HG03565 (cell line): Measurements from ENCODE around the gene PSMB9.
"Not testable (repeated sequence)": the region's sequence is repeated elsewhere in the genome, so short reads cannot be mapped to it uniquely, and the experiment has no call there.

Source experiments
- ATAC-seq: cut with Tn5 transposase; IDR thresholded peaks from one replicate; pipeline ENCODE4 v1.9.1; 2021; ENCODE audit warnings: mild to moderate bottlenecking, moderate library complexity; ENCODE audit not compliant: unreplicated experiment

Gene PSMB9

DNA sequence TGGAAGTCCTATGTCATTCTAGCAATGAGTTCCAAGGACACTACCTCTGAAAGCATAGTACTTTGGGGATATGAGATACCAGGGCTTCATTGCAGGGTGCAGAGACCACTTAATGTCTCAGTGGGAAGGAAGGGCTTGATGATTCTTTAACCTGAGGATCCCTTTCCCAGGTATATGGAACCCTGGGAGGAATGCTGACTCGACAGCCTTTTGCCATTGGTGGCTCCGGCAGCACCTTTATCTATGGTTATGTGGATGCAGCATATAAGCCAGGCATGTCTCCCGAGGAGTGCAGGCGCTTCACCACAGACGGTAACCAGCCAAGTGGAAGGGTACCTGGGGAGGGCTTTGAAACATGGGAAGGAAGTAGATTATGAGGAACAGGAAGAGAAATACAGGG, 4.2 kb downstream of the PSMB9 start:
- no peak for ATAC-seq

DNA sequence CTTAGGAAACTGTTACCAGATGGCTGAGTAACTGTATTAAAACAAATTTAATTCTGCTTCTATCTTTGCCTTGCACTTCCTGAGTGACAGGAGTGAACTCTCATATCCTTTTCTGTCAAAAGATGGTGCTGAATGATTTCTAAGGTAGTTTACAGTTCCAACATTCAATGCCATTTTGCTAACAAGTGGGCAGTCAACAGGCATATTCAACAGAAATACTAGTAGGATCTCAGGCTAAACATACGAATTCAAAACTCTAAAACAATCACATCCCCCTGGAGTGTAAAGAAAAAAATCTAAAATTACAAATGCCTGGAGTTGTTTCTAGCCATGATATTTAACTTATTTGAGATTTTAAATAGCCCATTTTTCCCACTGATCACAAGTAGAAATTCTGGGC, 6.7 kb downstream of the PSMB9 start:
- no peak for ATAC-seq

DNA sequence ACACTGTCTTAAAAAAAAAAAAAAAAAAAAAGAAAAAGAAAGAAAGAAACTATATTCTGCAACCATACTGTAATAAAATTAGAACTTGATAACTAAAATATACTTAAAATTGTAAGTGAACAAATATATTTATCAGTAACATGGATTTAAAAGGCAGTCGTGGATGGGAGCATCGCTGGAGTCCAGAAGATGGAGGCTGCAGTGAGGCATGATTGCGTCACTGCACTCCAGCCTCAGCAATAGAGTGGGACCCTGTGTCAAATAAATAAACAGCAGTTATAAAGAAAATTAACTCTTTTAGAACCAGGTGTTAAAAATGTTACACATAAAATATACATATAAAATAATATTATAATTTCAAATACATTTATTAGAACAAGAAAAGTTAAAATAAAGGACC, 8.7 kb downstream of the PSMB9 start:
- no peak for ATAC-seq

DNA sequence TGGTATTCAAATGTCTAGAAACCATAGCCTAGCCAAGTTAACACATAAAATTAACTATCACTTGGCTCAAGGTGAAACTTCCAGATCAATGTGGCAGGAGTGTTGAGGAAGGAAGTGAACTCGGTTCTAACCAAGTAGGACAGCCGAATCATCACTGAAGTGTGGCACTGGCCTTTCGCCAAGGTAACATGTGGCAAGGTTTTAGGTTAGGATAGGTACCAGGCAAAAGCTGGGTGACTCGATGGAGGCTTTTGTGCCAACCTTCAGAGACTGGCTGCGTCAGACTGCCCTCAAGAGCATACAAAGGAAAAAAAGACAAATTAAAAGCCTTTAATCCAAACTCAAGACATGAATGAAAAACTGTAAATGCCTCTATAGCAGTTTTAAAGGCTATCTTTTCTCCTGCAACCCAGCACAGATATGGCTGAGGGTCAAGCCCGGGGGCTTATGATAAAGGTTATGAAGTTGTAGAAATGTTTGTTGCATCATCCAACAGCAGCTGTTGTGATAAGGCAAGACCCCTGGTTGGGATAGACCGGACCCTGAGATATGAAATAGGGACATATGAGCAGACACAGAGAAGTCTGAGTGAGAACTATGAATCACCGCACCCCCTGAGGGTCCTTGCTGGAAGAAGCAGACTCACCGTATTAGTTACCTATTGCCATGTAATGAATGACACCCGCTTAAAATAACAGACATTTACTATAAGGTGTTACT, 11.9 kb downstream of the PSMB9 start:
- no peak for ATAC-seq

DNA sequence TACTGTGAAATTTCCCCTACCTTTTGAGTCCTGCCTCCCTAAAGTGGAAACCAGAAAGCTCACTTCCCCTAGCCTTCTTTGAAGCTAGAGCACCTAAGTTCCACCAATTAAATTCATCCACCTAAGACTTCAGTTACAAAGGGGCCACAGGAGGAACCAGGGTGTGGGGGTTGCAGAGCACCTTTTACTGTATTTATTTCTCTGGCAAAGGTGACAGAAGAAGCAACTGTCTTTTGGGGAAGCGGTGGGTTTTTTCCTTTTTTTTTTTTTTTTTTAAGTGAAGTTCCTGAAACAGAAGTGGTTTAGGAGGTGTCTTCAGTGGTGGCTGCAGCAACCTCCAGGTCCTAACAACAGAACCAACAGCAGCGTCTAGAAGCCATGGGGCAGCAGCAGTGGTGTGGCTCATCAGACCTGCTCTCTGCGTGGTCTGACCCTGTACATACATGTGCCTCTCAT, 13.1 kb downstream of the PSMB9 start:
- no peak for ATAC-seq

DNA sequence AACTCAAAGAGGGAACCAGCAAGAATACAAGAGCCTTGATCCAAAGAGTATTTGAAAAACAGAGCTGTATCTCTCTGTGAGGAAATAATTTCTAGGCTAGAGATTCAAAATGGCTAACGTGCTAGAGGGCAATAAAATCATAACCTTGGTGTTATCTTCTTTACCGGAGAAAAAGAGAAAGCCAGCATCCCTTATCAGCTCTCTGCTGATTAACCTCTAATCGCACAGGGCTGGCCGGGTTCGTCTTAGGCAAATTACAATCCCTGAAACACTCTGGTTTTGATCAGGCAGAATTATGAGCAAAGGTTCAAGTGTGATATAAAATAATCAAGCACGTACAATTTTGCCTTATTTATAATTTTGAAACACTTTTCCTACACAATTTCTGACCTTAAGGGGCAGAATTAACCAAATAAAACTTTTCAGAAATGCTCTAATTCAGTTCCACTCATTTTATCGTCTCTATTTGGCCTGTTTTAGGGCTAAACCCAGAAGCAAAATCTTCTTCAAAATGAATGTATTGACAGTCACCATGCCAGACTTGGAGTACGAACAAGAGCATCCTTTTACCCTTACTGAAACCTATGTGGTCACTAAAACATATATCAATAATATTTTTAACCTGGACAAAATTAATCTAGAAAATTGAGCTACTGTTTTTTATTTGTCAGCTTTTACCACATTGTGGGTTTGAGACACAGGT, 13.7 kb downstream of the PSMB9 start:
- ATAC-seq: no peak

DNA sequence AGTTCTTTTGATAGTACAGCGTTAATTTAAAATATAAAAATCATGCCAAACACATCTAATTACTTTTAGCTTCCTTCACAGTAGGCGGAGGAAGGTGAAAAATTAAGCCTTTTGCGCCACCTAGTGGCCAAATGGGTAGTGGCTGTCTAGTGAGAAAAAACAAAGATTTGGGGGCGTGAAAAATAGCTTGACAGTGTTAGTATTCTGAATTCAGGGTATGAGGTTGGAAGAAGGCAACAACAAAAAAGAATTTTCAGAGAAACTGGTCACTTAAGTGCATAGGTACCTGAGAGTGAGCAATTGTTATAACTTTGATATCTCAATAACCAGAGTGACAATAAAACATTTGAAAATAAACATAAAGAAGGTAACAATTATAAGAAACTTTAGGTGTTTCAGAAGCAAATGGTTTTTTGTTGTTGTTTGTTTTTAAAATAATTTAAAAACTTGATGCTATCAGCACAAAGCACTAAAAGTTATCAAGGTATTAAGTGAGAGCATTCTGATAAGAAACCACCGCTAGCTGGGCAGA, 14.3 kb downstream of the PSMB9 start:
- no peak for ATAC-seq

DNA sequence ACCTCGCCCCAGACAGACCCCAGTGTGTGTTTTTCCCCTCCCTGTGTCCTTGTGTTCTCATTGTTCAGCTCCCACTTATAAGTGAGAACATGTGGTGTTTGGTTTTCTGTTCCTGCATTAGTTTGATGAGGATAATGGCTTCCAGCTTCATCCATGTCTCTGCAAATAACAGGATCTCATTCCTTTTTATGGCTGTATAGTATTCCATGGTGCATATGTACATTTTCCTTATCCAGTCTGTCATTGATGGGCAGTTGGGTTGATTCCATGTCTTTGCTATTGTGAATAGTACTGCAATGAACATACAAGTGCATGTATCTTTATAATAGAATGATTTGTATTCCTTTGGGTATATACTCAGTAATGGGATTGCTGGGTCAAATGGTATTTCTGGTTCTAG, 20.0 kb downstream of the PSMB9 start:
- not testable (repeated sequence) for ATAC-seq

DNA sequence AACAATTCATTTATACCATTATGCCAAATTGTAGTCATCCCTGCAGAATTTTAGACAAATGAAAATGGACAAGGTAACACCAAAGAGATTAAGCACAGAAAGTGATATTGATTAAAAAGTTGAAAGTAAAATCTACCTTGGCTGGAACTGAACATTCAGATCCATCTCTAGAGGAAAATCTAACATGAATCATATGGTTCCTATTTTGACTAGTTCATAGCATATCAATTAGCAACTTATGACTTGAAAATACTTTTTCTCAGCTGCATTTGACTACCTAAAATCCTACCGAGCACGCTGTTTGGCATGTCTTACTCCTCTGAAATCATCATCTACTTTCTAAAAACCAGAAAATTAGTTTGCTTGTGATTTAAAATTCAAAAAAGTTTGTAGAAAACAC, 22.6 kb downstream of the PSMB9 start:
- no peak for ATAC-seq

DNA sequence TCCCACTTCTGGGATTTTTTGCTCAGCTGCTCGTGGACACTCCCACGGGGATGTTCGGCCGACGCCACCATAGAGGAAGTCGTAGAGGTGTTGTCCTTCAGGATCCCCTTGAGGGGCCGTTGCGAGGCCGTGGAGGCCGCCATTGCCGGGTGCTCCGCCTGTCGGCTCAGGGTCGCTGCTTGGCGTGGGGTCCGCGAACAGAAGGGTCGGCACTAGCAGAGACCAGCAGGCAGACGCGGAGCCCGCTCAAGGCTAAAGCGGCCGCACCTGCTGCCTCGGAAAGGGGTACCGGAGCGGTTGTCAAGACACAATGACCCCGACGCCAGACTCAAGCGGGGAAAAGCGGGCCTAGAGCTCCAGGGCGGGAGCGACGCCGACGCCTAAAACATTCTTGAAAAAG, 25.7 kb downstream of the PSMB9 start:
- ATAC-seq: no peak

DNA sequence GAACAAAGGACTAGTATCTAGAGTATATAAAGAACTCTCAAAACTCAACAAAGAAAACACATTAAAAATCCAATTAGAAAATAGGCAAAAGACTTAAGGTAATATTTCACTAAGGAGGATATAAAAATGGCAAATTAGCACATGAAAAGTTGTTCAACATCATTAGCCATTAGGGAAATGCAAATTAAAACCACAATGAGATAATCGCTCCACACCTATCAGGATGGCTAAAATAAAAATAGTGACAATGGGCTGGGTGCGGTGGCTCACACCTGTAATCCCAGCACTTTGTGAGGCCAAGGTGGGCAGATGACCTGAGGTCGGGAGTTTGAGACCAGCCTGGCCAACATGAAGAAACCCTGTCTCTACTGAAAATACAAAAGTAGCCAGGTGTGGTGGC, 27.0 kb downstream of the PSMB9 start:
- ATAC-seq: not testable (repeated sequence)

DNA sequence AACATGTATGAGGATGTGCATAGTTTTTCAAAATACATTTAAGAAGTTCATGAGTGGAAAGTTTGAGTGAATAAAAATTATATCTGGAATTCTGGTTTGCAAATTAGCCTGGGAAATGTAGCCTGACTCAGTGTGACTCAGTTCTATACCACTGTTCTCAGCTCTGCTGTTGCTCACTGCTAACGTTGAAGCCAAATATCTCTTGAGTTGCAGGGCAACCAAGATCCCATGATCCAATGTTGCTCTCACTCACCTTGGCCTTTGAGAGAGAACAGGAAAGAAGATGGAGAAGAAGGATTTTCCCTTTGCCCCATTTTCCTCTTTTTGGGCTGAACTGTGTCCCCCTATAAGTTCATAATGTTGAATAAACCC, 28.9 kb downstream of the PSMB9 start:
- ATAC-seq: no peak

DNA sequence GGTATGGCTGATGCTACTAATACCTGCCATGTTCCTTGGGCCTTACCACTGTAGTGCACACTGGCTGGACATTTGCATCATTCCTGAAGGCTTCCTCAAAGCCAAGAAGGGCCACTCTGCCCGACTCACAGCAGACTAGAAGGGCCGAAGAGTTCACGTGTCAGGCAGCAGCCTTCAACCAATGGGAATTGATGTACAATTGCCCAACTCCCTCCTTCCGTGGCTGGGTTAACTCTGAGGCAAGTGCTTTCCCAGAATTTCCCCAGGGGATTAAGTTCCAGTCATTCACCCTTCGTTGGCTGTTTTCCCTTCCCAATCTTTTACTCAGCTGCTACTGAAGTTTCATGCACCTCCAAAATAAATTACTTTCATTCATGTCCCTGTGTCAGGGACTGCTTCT, 29.8 kb downstream of the PSMB9 start:
- no peak for ATAC-seq

DNA sequence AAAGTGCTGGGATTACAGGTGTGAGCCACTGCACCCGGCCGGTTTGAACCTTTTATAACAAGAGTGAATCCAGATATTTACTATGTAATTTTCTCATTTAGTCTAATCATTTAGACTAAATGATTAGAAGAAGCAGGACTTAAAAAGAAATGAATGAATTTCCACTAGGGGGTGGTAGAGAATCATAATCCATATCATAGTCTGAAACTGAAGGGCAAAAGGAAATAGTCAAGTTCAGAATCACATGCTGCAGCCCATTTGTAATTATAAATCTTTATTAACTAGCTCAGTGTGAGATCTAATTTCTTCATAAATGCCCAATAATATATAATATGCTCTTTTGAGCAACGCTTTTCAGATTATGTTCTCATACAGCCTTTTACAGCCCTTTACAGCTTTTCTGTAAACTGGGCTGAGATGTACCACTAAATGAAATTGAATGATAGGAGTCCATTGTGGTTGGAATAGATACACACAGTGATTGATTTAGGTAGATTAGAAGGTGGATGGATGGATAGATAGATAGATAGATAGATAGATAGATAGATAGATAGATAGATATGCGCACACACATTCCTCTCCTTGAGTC, 31.8 kb downstream of the PSMB9 start:
- ATAC-seq: no peak

DNA sequence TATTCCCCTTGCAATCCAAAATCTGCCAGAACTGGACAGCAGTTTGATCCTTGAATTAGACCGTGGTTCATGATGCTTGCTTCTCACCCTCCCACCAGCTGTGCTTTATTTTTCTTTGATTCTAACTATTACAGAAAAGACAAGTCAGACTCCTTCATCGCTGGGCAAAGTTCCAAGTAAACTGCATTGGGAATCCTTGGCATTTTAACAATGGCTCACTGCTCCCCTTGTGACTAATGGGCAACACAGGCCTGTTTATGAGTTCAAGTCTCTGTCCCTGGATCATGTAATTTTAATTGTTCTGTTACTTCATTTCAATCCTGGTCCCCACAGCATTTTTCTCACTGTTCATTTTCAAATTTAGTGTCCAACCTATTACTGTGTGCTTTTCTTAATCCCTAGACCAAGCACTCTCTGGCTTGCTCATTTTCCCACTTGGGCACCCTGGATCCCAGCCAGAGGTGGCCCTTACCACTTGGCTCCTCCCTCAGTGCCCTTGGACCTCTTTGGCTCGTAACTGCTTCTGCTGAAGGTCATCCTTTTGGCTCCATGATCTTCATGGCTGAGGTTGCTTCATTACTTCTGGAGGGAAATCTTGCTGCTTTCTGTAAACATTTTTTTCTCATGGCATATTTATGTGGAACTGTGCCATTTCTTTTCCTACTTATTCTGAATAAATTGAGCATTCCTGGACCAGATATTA, 32.8 kb downstream of the PSMB9 start:
- no peak for ATAC-seq

DNA sequence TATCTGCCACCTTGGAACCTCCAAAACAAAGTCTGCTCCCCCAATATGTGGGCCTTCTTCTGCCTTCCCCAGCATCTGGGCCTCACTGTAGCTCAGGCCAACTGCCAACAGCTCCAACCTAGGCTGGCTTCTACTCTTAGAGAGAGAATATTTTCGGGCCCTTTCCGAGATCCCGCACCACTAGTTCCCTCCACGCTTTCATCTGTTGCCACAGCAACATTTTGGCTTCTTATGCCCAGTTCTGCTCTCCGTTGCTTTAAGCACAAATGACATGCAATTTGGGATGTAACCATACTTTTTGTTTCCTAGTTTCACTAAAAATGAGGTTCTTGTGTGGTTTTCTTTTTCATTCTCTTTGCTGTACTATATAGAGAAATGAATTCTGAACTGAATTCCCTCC, 33.6 kb downstream of the PSMB9 start:
- ATAC-seq: no peak

DNA sequence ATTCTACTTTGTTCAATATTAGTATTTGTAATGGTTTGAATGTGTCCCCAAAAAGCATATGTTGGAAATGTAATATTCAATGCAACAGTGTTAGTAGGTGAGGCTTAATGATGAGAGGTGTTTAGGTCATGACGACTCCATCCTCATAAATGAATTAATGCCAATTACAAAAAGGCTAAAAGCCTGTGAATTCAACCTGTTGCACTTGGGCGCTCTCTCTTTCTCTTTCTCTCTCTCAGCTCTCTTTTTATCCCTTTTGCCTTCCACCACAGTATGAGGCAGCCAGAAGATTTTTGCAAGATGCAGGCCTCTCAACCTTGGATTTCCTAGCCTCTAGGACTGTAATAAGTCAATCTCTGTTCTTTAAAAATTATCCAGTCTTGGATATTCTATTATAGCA, 34.6 kb downstream of the PSMB9 start:
- ATAC-seq: no peak

DNA sequence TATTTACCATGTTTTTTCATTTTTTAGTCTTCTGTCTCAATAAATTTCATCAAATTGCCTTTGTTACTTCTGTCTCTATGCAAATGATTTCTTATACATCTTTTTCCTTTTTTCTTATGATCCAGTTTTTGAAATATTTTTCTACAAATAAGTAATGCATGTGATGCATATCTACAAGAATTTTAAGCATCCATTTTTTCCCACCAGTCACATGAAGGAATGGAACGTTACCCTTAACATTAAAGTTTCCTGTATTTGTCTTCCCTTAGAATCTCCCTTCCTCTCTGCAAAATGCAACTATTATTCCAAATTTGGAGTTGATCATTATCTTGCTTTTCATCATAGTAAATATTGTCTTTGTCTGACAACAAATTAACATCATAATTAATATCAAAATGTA, 35.5 kb downstream of the PSMB9 start:
- no peak for ATAC-seq

DNA sequence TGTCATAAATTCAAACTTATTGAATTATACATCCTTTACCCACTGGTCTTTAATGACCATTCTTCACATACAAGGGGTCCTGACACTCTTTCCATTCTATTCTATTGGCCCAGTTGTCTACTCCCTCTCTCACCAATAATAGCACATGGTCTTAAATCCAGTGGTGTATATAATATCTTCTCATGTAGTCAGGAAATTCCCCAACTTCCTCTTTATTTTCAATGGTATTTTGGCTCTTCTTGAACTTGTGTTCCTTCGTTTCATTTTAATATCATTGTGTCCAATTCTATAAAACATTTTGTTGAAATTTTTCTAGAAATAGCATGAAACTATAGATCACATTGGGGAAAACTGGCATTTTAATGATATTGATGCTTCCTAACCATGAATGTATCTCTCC, 36.8 kb downstream of the PSMB9 start:
- ATAC-seq: no peak

DNA sequence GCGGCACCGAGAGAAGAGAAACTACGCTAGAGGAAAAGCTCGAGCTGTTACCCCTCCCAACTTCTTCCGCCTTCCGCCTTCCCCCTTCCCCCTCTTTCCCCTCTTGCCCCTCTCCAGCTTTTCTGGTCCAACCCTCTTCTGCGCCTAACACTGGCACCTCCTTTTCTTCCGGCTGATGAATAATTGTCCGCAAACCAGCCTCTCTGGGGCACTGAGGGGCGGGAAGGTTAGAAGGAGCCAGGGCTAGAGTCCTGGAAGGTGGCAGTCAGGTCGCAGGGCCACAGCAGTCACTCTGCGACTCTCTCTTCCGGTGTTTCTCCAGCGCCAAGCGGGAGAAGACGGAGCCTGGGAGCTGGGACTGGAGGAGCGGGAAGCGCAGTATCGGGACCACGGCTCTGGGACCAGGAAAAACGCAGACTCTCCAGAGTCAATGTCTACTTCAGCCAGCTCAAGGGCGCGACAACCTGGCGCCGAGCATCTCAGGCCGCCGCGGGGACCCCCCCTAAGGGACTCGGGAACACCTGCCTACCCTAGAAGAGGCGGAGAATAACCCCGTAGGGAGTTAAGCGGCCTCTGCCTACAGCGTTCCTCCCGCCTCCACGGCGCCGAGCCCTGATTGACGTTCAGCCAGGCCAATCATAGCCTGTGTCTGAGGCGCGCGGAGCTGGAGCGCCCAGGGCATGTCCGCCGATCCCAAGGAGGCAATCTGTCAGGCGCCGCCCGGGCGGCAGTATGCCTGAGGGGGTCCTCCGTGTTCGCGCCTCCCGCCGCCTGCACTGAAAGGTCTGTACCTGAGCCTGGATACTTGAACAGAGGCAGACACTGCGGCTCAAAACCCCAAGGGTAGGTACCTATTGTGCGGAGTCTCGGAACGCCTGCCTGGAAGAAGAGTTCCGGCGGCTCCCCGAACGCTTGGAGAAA, 40.4 kb downstream of the PSMB9 start:
- ATAC-seq: peak; percentile 91

DNA sequence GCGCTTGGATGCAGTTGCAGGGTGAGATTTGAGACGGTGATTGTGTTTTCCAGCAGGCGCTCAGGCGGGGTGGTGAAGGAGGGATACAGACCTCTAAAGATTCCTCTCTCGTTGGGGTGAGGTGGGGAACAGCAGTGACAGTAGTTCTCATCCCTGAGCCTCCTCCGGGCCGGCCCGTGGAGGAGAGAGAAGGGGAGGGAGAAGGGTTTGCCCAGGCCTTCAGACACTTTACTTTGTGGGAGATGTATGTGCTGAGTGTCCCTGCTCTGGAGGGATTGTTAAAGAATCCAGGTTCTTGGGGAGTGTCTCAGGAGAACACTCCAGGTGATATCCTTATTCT, 41.0 kb downstream of the PSMB9 start:
- ATAC-seq: peak; percentile 4
